GM12891 (cell line): Measurements from ENCODE around the gene GPR173.

Source experiments
- POLR2A ChIP-seq: IDR thresholded peaks from 2 replicates; pipeline ENCODE4 v1.6.1; 2011; ENCODE audit warnings: low read depth, low read length, control low read depth
- SPI1 ChIP-seq: IDR thresholded peaks from 2 replicates; pipeline ENCODE4 v1.6.1; 2011; ENCODE audit warnings: low read depth, low read length, control low read depth
- TAF1 ChIP-seq: IDR thresholded peaks from 2 replicates; pipeline ENCODE4 v1.6.1; 2011; ENCODE audit warnings: low read depth, low read length, control low read depth

DNA sequence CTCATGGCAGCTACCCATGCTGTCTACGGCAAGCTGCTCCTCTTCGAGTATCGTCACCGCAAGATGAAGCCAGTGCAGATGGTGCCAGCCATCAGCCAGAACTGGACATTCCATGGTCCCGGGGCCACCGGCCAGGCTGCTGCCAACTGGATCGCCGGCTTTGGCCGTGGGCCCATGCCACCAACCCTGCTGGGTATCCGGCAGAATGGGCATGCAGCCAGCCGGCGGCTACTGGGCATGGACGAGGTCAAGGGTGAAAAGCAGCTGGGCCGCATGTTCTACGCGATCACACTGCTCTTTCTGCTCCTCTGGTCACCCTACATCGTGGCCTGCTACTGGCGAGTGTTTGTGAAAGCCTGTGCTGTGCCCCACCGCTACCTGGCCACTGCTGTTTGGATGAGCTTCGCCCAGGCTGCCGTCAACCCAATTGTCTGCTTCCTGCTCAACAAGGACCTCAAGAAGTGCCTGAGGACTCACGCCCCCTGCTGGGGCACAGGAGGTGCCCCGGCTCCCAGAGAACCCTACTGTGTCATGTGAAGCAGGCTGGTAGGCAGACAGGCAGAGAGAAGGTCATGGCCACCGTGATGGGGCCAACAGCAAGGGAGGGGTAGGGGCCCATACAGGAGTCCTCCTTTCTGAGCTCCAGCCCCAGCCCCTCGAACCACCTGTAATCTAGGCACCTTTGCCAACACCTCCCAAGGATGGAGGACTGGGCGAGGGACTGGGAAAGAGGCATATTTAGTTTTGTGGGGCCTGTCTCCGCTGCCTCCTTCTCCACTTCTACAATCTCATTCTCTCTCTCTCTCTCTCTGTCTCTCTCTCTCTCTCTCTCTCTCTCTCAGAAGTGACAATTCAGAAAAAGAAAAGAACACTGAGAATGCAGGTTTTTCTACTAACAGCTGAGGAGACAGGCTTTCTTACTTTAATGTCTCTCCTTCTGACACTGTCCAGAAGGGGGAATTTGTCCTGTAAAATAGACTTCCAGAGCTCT lies 28.9 kb downstream of the GPR173 start:
- TF ChIP-seq POLR2A: no peak
- no peak for TF ChIP-seq TAF1
- TF ChIP-seq SPI1: no peak
